ENCODE data around the gene EXT2.

The EXT2 gene

DNA sequence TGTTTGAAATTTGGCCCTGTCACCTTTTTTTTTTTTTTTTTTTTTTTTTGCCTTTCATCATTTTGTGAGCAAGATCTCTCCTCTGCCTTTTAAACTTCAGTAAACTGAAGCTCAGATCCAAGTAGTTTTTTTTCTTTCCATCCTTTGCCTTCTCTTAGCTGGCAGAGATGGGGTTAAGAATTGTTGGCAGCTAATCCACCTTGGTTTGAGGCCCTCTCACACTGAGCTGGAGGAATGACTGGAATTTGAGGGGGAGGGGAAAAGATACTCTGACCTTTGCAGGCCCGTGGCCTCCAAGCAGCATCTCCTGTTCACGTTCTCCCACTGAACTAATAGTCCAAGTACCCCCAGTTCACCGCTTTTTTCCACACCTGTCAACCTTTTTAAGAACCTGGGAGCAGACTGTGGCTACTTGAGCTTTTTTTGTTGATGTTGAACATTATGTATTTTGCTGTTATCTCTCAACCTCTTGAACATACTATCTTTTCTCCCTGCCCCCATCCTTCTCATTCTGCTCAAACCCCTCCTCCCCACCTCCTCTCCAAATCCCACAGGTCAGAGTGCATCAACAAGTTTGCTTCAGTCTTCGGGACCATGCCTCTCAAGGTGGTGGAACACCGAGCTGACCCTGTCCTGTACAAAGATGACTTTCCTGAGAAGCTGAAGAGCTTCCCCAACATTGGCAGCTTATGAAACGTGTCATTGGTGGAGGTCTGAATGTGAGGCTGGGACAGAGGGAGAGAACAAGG, 148.3 kb downstream of the EXT2 start:
- TF ChIP-seq, protein P1, sequence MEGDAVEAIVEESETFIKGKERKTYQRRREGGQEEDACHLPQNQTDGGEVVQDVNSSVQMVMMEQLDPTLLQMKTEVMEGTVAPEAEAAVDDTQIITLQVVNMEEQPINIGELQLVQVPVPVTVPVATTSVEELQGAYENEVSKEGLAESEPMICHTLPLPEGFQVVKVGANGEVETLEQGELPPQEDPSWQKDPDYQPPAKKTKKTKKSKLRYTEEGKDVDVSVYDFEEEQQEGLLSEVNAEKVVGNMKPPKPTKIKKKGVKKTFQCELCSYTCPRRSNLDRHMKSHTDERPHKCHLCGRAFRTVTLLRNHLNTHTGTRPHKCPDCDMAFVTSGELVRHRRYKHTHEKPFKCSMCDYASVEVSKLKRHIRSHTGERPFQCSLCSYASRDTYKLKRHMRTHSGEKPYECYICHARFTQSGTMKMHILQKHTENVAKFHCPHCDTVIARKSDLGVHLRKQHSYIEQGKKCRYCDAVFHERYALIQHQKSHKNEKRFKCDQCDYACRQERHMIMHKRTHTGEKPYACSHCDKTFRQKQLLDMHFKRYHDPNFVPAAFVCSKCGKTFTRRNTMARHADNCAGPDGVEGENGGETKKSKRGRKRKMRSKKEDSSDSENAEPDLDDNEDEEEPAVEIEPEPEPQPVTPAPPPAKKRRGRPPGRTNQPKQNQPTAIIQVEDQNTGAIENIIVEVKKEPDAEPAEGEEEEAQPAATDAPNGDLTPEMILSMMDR (IDR thresholded peaks at IDR 0.05; ENCODE audit: low read depth, low read length) = no peak
- no peak for TF ChIP-seq MYC (IDR thresholded peaks at IDR 0.05; ENCODE audit: low read depth, low read length)
- no peak for TF ChIP-seq POLR2A (IDR thresholded peaks at IDR 0.05; ENCODE audit: extremely low read depth, insufficient read length)
- TF ChIP-seq, protein P2, sequence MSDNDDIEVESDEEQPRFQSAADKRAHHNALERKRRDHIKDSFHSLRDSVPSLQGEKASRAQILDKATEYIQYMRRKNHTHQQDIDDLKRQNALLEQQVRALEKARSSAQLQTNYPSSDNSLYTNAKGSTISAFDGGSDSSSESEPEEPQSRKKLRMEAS (IDR thresholded peaks at IDR 0.05; ENCODE audit: low read depth, low read length) = no peak
- H3K4me3 ChIP-seq (ENCODE audit: low read depth, low read length) = no peak overlapping the region
- no peak for DNase-seq (ENCODE audit: low read depth)

DNA sequence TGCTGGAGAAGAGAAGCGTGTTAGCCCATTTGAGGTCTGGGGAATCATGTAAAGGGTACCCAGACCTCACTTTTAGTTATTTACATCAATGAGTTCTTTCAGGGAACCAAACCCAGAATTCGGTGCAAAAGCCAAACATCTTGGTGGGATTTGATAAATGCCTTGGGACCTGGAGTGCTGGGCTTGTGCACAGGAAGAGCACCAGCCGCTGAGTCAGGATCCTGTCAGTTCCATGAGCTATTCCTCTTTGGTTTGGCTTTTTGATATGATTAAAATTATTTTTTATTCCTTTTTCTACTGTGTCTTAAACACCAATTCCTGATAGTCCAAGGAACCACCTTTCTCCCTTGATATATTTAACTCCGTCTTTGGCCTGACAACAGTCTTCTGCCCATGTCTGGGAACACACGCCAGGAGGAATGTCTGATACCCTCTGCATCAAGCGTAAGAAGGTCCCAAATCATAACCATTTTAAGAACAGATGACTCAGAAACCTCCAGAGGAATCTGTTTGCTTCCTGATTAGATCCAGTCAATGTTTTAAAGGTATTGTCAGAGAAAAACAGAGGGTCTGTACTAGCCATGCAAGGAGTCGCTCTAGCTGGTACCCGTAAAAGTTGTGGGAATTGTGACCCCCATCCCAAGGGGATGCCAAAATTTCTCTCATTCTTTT, 149.3 kb downstream of the EXT2 start:
- TF ChIP-seq POLR2A (IDR thresholded peaks at IDR 0.05; ENCODE audit: extremely low read depth, insufficient read length) = no peak
- TF ChIP-seq, protein P2 (IDR thresholded peaks at IDR 0.05; ENCODE audit: low read depth, low read length) = no peak
- TF ChIP-seq MYC (IDR thresholded peaks at IDR 0.05; ENCODE audit: low read depth, low read length) = no peak
- TF ChIP-seq, protein P1 (IDR thresholded peaks at IDR 0.05; ENCODE audit: low read depth, low read length) = no peak
- no peak overlapping the region for H3K4me3 ChIP-seq (ENCODE audit: low read depth, low read length)
- no peak for DNase-seq (ENCODE audit: low read depth)

DNA sequence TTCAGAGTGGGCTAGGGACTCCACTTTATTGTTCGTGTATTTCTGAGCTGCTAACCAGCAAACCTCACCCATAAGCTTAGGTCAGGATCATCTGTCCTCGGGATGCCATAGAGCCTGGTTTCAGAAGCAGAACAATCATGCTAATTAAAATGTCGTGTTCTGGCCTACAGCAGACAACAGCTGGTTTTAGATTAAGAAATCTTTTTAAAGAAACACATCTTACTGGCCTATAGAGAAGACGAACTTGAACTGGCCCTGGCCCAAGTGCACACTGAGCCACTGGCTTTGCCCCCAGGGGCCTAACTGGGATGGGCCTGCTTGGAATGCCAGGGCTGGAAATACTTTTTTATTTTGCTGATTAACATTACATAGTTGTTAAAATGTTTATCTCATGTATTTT, 151.2 kb downstream of the EXT2 start:
- DNase-seq (ENCODE audit: low read depth) = no peak
- TF ChIP-seq MYC (IDR thresholded peaks at IDR 0.05; ENCODE audit: low read depth, low read length) = no peak
- TF ChIP-seq, protein P2 (IDR thresholded peaks at IDR 0.05; ENCODE audit: low read depth, low read length) = no peak
- TF ChIP-seq, protein P1 (IDR thresholded peaks at IDR 0.05; ENCODE audit: low read depth, low read length) = no peak
- no peak for TF ChIP-seq POLR2A (IDR thresholded peaks at IDR 0.05; ENCODE audit: extremely low read depth, insufficient read length)
- no peak overlapping the region for H3K4me3 ChIP-seq (ENCODE audit: low read depth, low read length)

DNA sequence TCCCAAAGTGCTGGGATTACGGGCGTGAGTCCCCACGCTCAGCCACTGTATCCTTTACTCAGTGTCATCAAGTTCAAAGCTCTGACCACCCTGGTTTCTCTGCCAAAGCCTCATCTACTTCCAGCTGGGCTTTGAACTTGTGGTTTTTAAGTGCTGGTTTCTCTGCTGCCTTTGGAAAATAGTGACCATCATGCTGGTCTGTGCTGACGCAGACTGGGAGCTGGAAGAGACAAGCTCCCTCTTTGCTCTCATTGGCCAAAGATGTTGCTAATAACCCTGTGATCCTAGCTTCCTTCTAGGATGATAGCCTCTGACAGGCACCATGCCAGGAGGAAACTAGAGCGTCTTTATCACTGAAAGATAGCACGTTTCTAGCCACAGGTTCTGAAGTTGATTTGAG, 152.0 kb downstream of the EXT2 start:
- no peak for DNase-seq (ENCODE audit: low read depth)
- TF ChIP-seq, protein P1 (IDR thresholded peaks at IDR 0.05; ENCODE audit: low read depth, low read length) = no peak
- TF ChIP-seq POLR2A (IDR thresholded peaks at IDR 0.05; ENCODE audit: extremely low read depth, insufficient read length) (no peak), MYC (IDR thresholded peaks at IDR 0.05; ENCODE audit: low read depth, low read length) (no peak)
- TF ChIP-seq, protein P2 (IDR thresholded peaks at IDR 0.05; ENCODE audit: low read depth, low read length) = no peak
- H3K4me3 ChIP-seq (ENCODE audit: low read depth, low read length) = no peak overlapping the region

DNA sequence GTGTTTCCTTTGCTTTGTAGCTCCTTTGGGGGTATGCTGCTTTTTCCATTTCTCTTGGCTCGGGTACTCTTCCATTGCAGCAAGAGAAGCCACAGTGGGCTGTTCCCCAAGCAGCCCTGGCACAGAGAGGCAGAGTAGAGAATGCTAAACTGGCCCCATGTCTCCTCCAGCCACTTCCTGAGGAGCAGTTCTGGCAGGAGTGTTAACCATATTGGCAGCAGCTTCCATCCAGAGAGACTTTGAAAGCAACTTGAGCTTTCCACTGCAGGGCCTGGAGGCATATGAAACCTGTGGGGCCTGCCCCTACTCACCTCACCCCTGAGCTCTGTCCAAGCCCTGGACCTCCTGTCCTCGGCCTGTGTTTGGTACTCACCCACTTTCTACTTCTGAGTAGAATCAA, 152.6 kb downstream of the EXT2 start:
- no peak for DNase-seq (ENCODE audit: low read depth)
- TF ChIP-seq, protein P1 (IDR thresholded peaks at IDR 0.05; ENCODE audit: low read depth, low read length) = no peak
- TF ChIP-seq POLR2A (IDR thresholded peaks at IDR 0.05; ENCODE audit: extremely low read depth, insufficient read length) (no peak), MYC (IDR thresholded peaks at IDR 0.05; ENCODE audit: low read depth, low read length) (no peak)
- TF ChIP-seq, protein P2 (IDR thresholded peaks at IDR 0.05; ENCODE audit: low read depth, low read length) = no peak
- no peak overlapping the region for H3K4me3 ChIP-seq (ENCODE audit: low read depth, low read length)

Data from NB4 (cell line).